Endothelial cell of umbilical vein (primary cell): ENCODE data around the gene PRTN3.

Experiments
- EZH2 ChIP-seq: IDR thresholded peaks from 2 replicates; pipeline ENCODE4 v1.6.1; 2012; ENCODE audit warnings: borderline replicate concordance, low read depth, mild to moderate bottlenecking, moderate library complexity, low read length, inconsistent platforms; ENCODE audit not compliant: severe bottlenecking
- FOS ChIP-seq: IDR thresholded peaks from 2 replicates; pipeline ENCODE4 v1.6.1; 2011; ENCODE audit warnings: mild to moderate bottlenecking, low read length, moderate library complexity, borderline replicate concordance; ENCODE audit not compliant: insufficient read depth
- GATA2 ChIP-seq: IDR thresholded peaks from 2 replicates; pipeline ENCODE4 v1.7.0; 2011; ENCODE audit warnings: low read depth, mild to moderate bottlenecking, moderate library complexity, mixed read lengths, low read length; ENCODE audit not compliant: insufficient read length, insufficient read depth
- JUN ChIP-seq: IDR thresholded peaks from 2 replicates; pipeline ENCODE4 v1.6.1; 2011; ENCODE audit warnings: borderline replicate concordance, low read depth; ENCODE audit not compliant: insufficient read length, insufficient read depth
- MYC ChIP-seq: IDR thresholded peaks from one replicate; pipeline ENCODE4 v1.6.1; 2011; ENCODE audit warnings: mild to moderate bottlenecking, low read depth, low read length
- POLR2A ChIP-seq: IDR thresholded peaks from 2 replicates; pipeline ENCODE4 v1.6.1; 2012; ENCODE audit warnings: low read depth, mild to moderate bottlenecking, control low read depth, low read length
- POLR2AphosphoS5 ChIP-seq: IDR thresholded peaks from 2 replicates; pipeline ENCODE4 v1.6.1; 2012; ENCODE audit warnings: low read depth, mild to moderate bottlenecking, control low read depth, low read length, moderate library complexity; ENCODE audit not compliant: insufficient read depth
- TF ChIP-seq, protein P1 (sequence below), 2 donors: IDR thresholded peaks; 1 replicate in 1 of 2; 2 replicates in 1 of 2; pipeline ENCODE4 v1.5.1; 2011; ENCODE audit warnings: low read length in 2 of 2, mild to moderate bottlenecking in 2 of 2, moderate library complexity in 2 of 2, control low read depth in 1 of 2, inconsistent platforms in 1 of 2, low read depth in 1 of 2; ENCODE audit not compliant: insufficient read depth in 1 of 2; ENCODE audit errors: extremely low read depth in 1 of 2

GRCh38 chr19:848386-848921 lies 7.7 kb downstream of the PRTN3 start:
- TF ChIP-seq POLR2AphosphoS5: no peak
- TF ChIP-seq, protein P1, sequence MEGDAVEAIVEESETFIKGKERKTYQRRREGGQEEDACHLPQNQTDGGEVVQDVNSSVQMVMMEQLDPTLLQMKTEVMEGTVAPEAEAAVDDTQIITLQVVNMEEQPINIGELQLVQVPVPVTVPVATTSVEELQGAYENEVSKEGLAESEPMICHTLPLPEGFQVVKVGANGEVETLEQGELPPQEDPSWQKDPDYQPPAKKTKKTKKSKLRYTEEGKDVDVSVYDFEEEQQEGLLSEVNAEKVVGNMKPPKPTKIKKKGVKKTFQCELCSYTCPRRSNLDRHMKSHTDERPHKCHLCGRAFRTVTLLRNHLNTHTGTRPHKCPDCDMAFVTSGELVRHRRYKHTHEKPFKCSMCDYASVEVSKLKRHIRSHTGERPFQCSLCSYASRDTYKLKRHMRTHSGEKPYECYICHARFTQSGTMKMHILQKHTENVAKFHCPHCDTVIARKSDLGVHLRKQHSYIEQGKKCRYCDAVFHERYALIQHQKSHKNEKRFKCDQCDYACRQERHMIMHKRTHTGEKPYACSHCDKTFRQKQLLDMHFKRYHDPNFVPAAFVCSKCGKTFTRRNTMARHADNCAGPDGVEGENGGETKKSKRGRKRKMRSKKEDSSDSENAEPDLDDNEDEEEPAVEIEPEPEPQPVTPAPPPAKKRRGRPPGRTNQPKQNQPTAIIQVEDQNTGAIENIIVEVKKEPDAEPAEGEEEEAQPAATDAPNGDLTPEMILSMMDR (IDR thresholded peaks at IDR 0.05; ENCODE audit: extremely low read depth in 1 of 2, insufficient read depth in 1 of 2, low read depth in 1 of 2, low read length in 2 of 2): no peak
- TF ChIP-seq POLR2A: no peak
- no peak for TF ChIP-seq EZH2
- no peak for TF ChIP-seq JUN
- no peak for TF ChIP-seq GATA2
- TF ChIP-seq FOS: no peak
- no peak for TF ChIP-seq MYC
